ENCODE measurements around the gene CHIT1. TPM values are rescaled to one million over a fixed set of nuclear protein-coding genes. Genes with fewer than 3 reads are reported as not detected.

Gene CHIT1
- total RNA-seq, 2 experiments from 2014 or later: 0.56 to 0.74 TPM

- Mint-ChIP-seq H3K27ac (no peak overlapping the region), H3K4me3 (no peak overlapping the region), H3K4me1 (ENCODE audit: low read depth) (no peaks in the 10 kb centered on the region), H3K36me3 (ENCODE audit: low read depth) (no peaks in the 10 kb centered on the region), H3K9me3 (no peaks in the 10 kb centered on the region), H3K27me3 (no peaks in the 10 kb centered on the region)
- POLR2A ChIA-PET: no interaction called here
- intact Hi-C loops (cut with micrococcal nuclease): loop anchor here (5.0 kb wide), 1 partner anchor 102 kb away; no protein-coding TSS in a partner anchor
- CTCF ChIA-PET: interaction anchor here (0.8 to 5.7 kb wide), 4 partner anchors 16 to 179 kb away, joined by 3 to 92 read pairs (median 13); no protein-coding TSS in a partner anchor
- ATAC-seq: no peak
- TF ChIP-seq CTCF (IDR thresholded peaks at IDR 0.05): no peak
- DNase-seq: no peak
Observed at GRCh38 chr1:203219171-203219570, 10.3 kb downstream of the CHIT1 start.

- POLR2A ChIA-PET: no interaction called here
- Mint-ChIP-seq H3K9me3 (no peaks in the 10 kb centered on the region), H3K4me1 (ENCODE audit: low read depth) (no peaks in the 10 kb centered on the region), H3K36me3 (ENCODE audit: low read depth) (no peaks in the 10 kb centered on the region), H3K4me3 (no peak overlapping the region), H3K27ac (no peak overlapping the region), H3K27me3 (no peaks in the 10 kb centered on the region)
- CTCF ChIA-PET: interaction anchor here (1.0 to 5.7 kb wide), 11 partner anchors 15 to 217 kb away, joined by 3 to 92 read pairs (median 4); no protein-coding TSS in a partner anchor
- ATAC-seq: no peak
- DNase-seq: no peak
- TF ChIP-seq CTCF (IDR thresholded peaks at IDR 0.05): no peak
- intact Hi-C loops (cut with micrococcal nuclease): loop anchor here (2.0 to 5.0 kb wide), 2 partner anchors 100 to 179 kb away; no protein-coding TSS in a partner anchor
Observed at GRCh38 chr1:203217668-203218067, 11.8 kb downstream of the CHIT1 start.

GRCh38 chr1:203217139-203217655 is 12.3 kb downstream of the CHIT1 start:
- no peak overlapping the region for H3K4me3 Mint-ChIP-seq
- H3K27me3 Mint-ChIP-seq: no peaks in the 10 kb centered on the region
- no peaks in the 10 kb centered on the region for H3K36me3 Mint-ChIP-seq (ENCODE audit: low read depth)
- no peak for TF ChIP-seq CTCF (IDR thresholded peaks at IDR 0.05)
- ChIA-PET CTCF (interaction anchor here (0.8 to 5.7 kb wide), 25 partner anchors 11 to 271 kb away, joined by 3 to 92 read pairs (median 4); partner anchors contain the start of gene MYOG), POLR2A (no interaction called here)
- no peak for DNase-seq
- no peaks in the 10 kb centered on the region for H3K9me3 Mint-ChIP-seq
- H3K27ac Mint-ChIP-seq: no peak overlapping the region
- ATAC-seq: no peak
- no peaks in the 10 kb centered on the region for H3K4me1 Mint-ChIP-seq (ENCODE audit: low read depth)
- intact Hi-C loops (cut with micrococcal nuclease): loop anchor here (2.0 to 5.0 kb wide), 2 partner anchors 100 to 178 kb away; no protein-coding TSS in a partner anchor

- POLR2A ChIA-PET: interaction anchor here (0.7 to 1.5 kb wide), 3 partner anchors 12 to 18 kb away, joined by 3 to 5 read pairs (median 3); no protein-coding TSS in a partner anchor
- no peaks in the 10 kb centered on the region for H3K9me3 Mint-ChIP-seq
- CTCF ChIA-PET: interaction anchor here (0.8 to 5.7 kb wide), 45 partner anchors 9 to 272 kb away, joined by 3 to 92 read pairs (median 4); partner anchors contain the start of genes ADORA1 and MYOG
- intact Hi-C loops (cut with micrococcal nuclease): loop anchor here (2.0 to 5.0 kb wide), 2 partner anchors 99 to 178 kb away; no protein-coding TSS in a partner anchor
- peak; percentile 67 for ATAC-seq
- H3K36me3 Mint-ChIP-seq (ENCODE audit: low read depth): no peaks in the 10 kb centered on the region
- peak; percentile 69 for DNase-seq
- peak; percentile 83 for TF ChIP-seq CTCF (IDR thresholded peaks at IDR 0.05)
- no peak overlapping the region for H3K27ac Mint-ChIP-seq
- H3K27me3 Mint-ChIP-seq: no peaks in the 10 kb centered on the region
- no peak overlapping the region for H3K4me3 Mint-ChIP-seq
- H3K4me1 Mint-ChIP-seq (ENCODE audit: low read depth): no peaks in the 10 kb centered on the region
Observed at GRCh38 chr1:203216274-203217138, 13.0 kb downstream of the CHIT1 start.

Measured in activated CD8-positive, alpha-beta T cell treated with anti-CD3 and anti-CD28 coated beads for 36 hours (primary cell).